Measurements from ENCODE around the gene ADAT3. TPM values are rescaled to one million over a fixed set of nuclear protein-coding genes. Genes with fewer than 3 reads are reported as not detected.

Gene ADAT3
- total and polyA plus RNA-seq, 2 donors (not counting 1 experiment from before 2014, with no cell fraction given): 5.3 to 13.4 TPM

- H3K27ac Mint-ChIP-seq: peak overlapping the region; percentile 76
- ChIA-PET CTCF (interaction anchor here (1.0 to 1.7 kb wide), 5 partner anchors 13 to 84 kb away, joined by 3 to 7 read pairs (median 4); no protein-coding TSS in a partner anchor), POLR2A (interaction anchor here (0.5 to 1.0 kb wide), 4 partner anchors 14 to 58 kb away, joined by 3 to 5 read pairs (median 4); no protein-coding TSS in a partner anchor)
- peaks cover 3% of the 10 kb centered on the region for H3K4me1 Mint-ChIP-seq
- Histone ChIP-seq H3K4me2 (replicated peaks; ENCODE audit: low read depth, low read length, poor library complexity, severe bottlenecking) (peak overlapping the region; percentile 31), H3K4me3 (ENCODE audit: control extremely low read depth in 1 of 5, extremely low read depth in 1 of 5, insufficient read depth in 1 of 5, low read depth in 2 of 5, low read length in 4 of 5) (no peak overlapping the region), H3K36me3 (replicated peaks in 1 of 2; ENCODE audit: control extremely low read depth in 1 of 2, control insufficient read depth in 1 of 2, extremely low read depth in 1 of 2, insufficient read depth in 2 of 2, low read length in 1 of 2) (peaks cover 2 to 45% of the 10 kb centered on the region in 2 experiments), H2AFZ (ENCODE audit: insufficient read depth, low read depth, low read length, poor library complexity, severe bottlenecking) (no peak overlapping the region), H4K20me1 (ENCODE audit: control insufficient read depth, insufficient read depth, low read length, poor library complexity, severe bottlenecking) (no peaks in the 10 kb centered on the region), H3K9me3 (ENCODE audit: control extremely low read depth in 1 of 3, control insufficient read depth in 2 of 3, insufficient read depth in 1 of 3, low read length in 2 of 3) (peaks cover 0 to 5% (median 0%) of the 10 kb centered on the region in 3 donors), H3K27me3 (replicated peaks in 1 of 4; ENCODE audit: control extremely low read depth in 1 of 4, control insufficient read depth in 3 of 4, insufficient read depth in 4 of 4, low read length in 3 of 4) (no peaks in the 10 kb centered on the region), H3K9ac (ENCODE audit: low read length) (no peak overlapping the region), H3K27ac (ENCODE audit: low read length in 2 of 2) (peak overlapping the region in 1 of 2 donors; percentile 46), H3K4me1 (ENCODE audit: control insufficient read depth in 2 of 2, insufficient read depth in 2 of 2, low read length in 2 of 2) (peaks cover 0 to 22% of the 10 kb centered on the region in 2 donors), H3K79me2 (ENCODE audit: control insufficient read depth, insufficient read depth, low read length) (peaks cover 3% of the 10 kb centered on the region)
- H3K9me3 Mint-ChIP-seq (ENCODE audit: insufficient read depth): no peaks in the 10 kb centered on the region
- no peak overlapping the region for H3K4me3 Mint-ChIP-seq
- TF ChIP-seq EZH2 (IDR thresholded peaks at IDR 0.05; ENCODE audit: borderline replicate concordance, insufficient read depth, low read depth, low read length, poor library complexity, severe bottlenecking): no peak
- TF ChIP-seq CTCF (IDR thresholded peaks at IDR 0.05): no peak
- intact Hi-C loops (cut with micrococcal nuclease): loop anchor here (1.0 kb wide), 1 partner anchor 18 kb away; the partner anchor contains the start of genes ADAT3 and SCAMP4
- DNase-seq: no peak
- 98% methylated on average over 19 of the region's 23 CpGs for WGBS (ENCODE audit: insufficient coverage)
- no peak for ATAC-seq (ENCODE audit: low read depth)
- no peaks in the 10 kb centered on the region for H3K27me3 Mint-ChIP-seq
These were observed 17.6 kb downstream of the ADAT3 start for GRCh38 chr19:1922803-1923202.

GRCh38 chr19:1923319-1923718 lies 18.1 kb downstream of the ADAT3 start:
- Histone ChIP-seq H2AFZ (ENCODE audit: insufficient read depth, low read depth, low read length, poor library complexity, severe bottlenecking) (no peak overlapping the region), H3K36me3 (replicated peaks in 1 of 2; ENCODE audit: control extremely low read depth in 1 of 2, control insufficient read depth in 1 of 2, extremely low read depth in 1 of 2, insufficient read depth in 2 of 2, low read length in 1 of 2) (peaks cover 2 to 43% of the 10 kb centered on the region in 2 experiments), H3K4me1 (ENCODE audit: control insufficient read depth in 2 of 2, insufficient read depth in 2 of 2, low read length in 2 of 2) (peaks cover 0 to 22% of the 10 kb centered on the region in 2 donors), H3K27me3 (replicated peaks in 1 of 4; ENCODE audit: control extremely low read depth in 1 of 4, control insufficient read depth in 3 of 4, insufficient read depth in 4 of 4, low read length in 3 of 4) (no peaks in the 10 kb centered on the region), H3K4me2 (replicated peaks; ENCODE audit: low read depth, low read length, poor library complexity, severe bottlenecking) (peak overlapping the region; percentile 31), H3K9me3 (ENCODE audit: control extremely low read depth in 1 of 3, control insufficient read depth in 2 of 3, insufficient read depth in 1 of 3, low read length in 2 of 3) (peaks cover 0 to 5% (median 0%) of the 10 kb centered on the region in 3 donors), H3K27ac (ENCODE audit: low read length in 2 of 2) (peak overlapping the region in 1 of 2 donors; percentile 46), H3K79me2 (ENCODE audit: control insufficient read depth, insufficient read depth, low read length) (peaks cover 3% of the 10 kb centered on the region), H3K9ac (ENCODE audit: low read length) (no peak overlapping the region), H4K20me1 (ENCODE audit: control insufficient read depth, insufficient read depth, low read length, poor library complexity, severe bottlenecking) (no peaks in the 10 kb centered on the region), H3K4me3 (ENCODE audit: control extremely low read depth in 1 of 5, extremely low read depth in 1 of 5, insufficient read depth in 1 of 5, low read depth in 2 of 5, low read length in 4 of 5) (no peak overlapping the region)
- intact Hi-C loops (cut with micrococcal nuclease): loop anchor here (1.0 kb wide), 1 partner anchor 18 kb away; the partner anchor contains the start of genes ADAT3 and SCAMP4
- 84% methylated on average over 5 of the region's 8 CpGs for WGBS (ENCODE audit: insufficient coverage)
- Mint-ChIP-seq H3K9me3 (ENCODE audit: insufficient read depth) (no peaks in the 10 kb centered on the region), H3K4me3 (no peak overlapping the region), H3K27me3 (no peaks in the 10 kb centered on the region), H3K27ac (peak overlapping the region; percentile 76), H3K4me1 (peaks cover 4% of the 10 kb centered on the region)
- ATAC-seq (ENCODE audit: low read depth): peak; percentile 85
- ChIA-PET CTCF (interaction anchor here (1.0 to 1.7 kb wide), 4 partner anchors 14 to 59 kb away, joined by 3 to 7 read pairs (median 4); no protein-coding TSS in a partner anchor), POLR2A (interaction anchor here (0.5 to 1.6 kb wide), 8 partner anchors 11 to 927 kb away, joined by 3 to 5 read pairs (median 4); partner anchors contain the start of genes ADAT3 and SCAMP4)
- DNase-seq: peak; percentile 66
- TF ChIP-seq CTCF (IDR thresholded peaks at IDR 0.05): no peak
- no peak for TF ChIP-seq EZH2 (IDR thresholded peaks at IDR 0.05; ENCODE audit: borderline replicate concordance, insufficient read depth, low read depth, low read length, poor library complexity, severe bottlenecking)
